ENCODE data around the gene ITM2C.
A peak's percentile ranks its signal among the peaks of the same experiment; 100 is the strongest.

Gene ITM2C

DNA sequence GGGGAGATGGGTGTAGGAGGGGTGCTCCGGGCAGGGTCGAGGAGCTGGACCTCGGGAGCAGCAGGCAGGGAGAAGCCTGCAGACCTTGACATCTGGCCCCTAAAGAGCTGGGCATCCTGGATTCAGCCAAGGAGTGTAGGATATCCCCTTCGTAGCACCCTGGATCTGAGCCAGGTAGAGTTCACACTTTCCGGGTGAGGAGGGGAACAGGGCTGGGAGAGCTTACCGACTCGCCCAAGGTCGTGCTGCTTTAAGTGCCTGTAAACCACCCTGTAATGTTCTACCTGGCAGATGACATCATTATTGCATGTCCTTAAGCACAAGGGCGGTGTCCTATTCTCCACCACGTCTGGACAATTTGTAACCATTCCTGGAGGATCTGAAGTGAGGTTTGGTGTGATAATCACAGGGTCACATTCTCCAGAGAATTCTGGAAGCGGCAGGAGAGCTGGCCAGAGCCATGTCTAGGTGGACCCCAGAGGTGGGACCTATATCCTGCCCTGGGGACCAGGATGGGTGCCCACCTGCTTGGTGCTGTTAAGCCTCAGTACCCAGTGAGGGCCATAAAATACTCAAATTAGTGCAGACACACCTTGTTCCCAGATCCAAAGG lies 14.6 kb downstream of the ITM2C start:
- H3K79me1 ChIP-seq (ENCODE audit: low read depth, low read length) = peaks cover 6% of the 10 kb centered on the region
- no peak overlapping the region for H2BK12ac ChIP-seq (ENCODE audit: low read length)
- no peak overlapping the region for H4K91ac ChIP-seq (ENCODE audit: low read depth, low read length, poor library complexity)
- H3K18ac ChIP-seq (ENCODE audit: low read length) = no peak overlapping the region
- H3K4me3 ChIP-seq (ENCODE audit: low read length in 2 of 2) = no peak overlapping the region
- no peak overlapping the region for H4K8ac ChIP-seq (ENCODE audit: low read depth, low read length)
- no CpG with 5 or more reads among the region's 11 CpGs for WGBS, 2 donors (ENCODE audit: extremely low coverage in 2 of 2, insufficient read length in 2 of 2, insufficient replicate concordance in 1 of 2)
- no peak overlapping the region for H2AFZ ChIP-seq (ENCODE audit: low read length)
- H3K4me1 ChIP-seq (ENCODE audit: control insufficient read depth in 2 of 2, insufficient read depth in 1 of 2, low read depth in 1 of 2, low read length in 2 of 2) = peaks cover 0 to 10% of the 10 kb centered on the region in 2 donors
- H2BK120ac ChIP-seq (ENCODE audit: low read depth, low read length) = no peak overlapping the region
- H3K9me3 ChIP-seq (replicated peaks in 1 of 2; ENCODE audit: control insufficient read depth in 2 of 2, insufficient read depth in 1 of 2, low read depth in 1 of 2, low read length in 2 of 2) = no peaks in the 10 kb centered on the region
- no peak overlapping the region for H3K14ac ChIP-seq (ENCODE audit: low read length)
- H3K4me2 ChIP-seq (ENCODE audit: insufficient read depth, low read length, poor library complexity, severe bottlenecking) = no peak overlapping the region
- H2BK15ac ChIP-seq (ENCODE audit: low read length) = no peak overlapping the region
- H2BK5ac ChIP-seq (ENCODE audit: low read length) = no peak overlapping the region
- H2AK5ac ChIP-seq (ENCODE audit: low read depth, low read length) = no peak overlapping the region
- no peak overlapping the region for H3K27ac ChIP-seq (replicated peaks; ENCODE audit: low read length)
- no peak overlapping the region for H3K4ac ChIP-seq (ENCODE audit: low read length)
- H3K27me3 ChIP-seq (ENCODE audit: control insufficient read depth in 3 of 3, insufficient read depth in 3 of 3, low read depth in 1 of 3, low read length in 3 of 3) = no peaks in the 10 kb centered on the region
- peaks cover 39 to 58% of the 10 kb centered on the region in 2 donors for H3K36me3 ChIP-seq (replicated peaks in 1 of 2; ENCODE audit: control insufficient read depth in 2 of 2, insufficient read depth in 2 of 2, low read length in 2 of 2)
- no peak overlapping the region for H3K9ac ChIP-seq (ENCODE audit: low read depth, low read length, poor library complexity)
- DNase-seq (ENCODE audit: low spot score) = no peak
- H3K23ac ChIP-seq (ENCODE audit: low read depth, low read length, poor library complexity) = no peak overlapping the region

DNA sequence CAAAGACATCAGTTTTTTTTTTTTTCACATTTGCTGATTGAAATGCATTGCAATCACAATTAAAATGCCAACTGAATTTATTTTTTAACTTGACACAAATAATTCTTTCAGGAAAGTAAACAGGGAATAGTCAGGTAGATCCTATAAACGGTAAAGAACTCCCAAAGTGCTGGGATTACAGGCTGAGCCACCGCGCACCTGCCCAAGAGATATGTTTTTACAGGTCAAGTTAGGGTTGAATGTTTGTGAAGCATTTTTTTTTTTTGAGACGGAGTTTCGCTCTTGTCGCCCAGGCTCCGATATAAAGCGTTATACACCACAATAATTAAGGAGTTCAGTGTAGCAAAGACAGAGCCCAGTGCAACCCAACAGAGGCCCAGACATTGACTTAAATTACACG lies 15.1 kb downstream of the ITM2C start:
- Histone ChIP-seq H2AFZ (ENCODE audit: low read length) (no peak overlapping the region), H4K91ac (ENCODE audit: low read depth, low read length, poor library complexity) (no peak overlapping the region), H2BK15ac (ENCODE audit: low read length) (no peak overlapping the region), H3K4me2 (ENCODE audit: insufficient read depth, low read length, poor library complexity, severe bottlenecking) (no peak overlapping the region), H3K4me1 (ENCODE audit: control insufficient read depth in 2 of 2, insufficient read depth in 1 of 2, low read depth in 1 of 2, low read length in 2 of 2) (peaks cover 0 to 10% of the 10 kb centered on the region in 2 donors), H3K27ac (replicated peaks; ENCODE audit: low read length) (no peak overlapping the region), H4K8ac (ENCODE audit: low read depth, low read length) (no peak overlapping the region), H2BK12ac (ENCODE audit: low read length) (no peak overlapping the region), H3K4ac (ENCODE audit: low read length) (no peak overlapping the region), H3K18ac (ENCODE audit: low read length) (no peak overlapping the region), H3K36me3 (replicated peaks in 1 of 2; ENCODE audit: control insufficient read depth in 2 of 2, insufficient read depth in 2 of 2, low read length in 2 of 2) (peaks cover 39 to 53% of the 10 kb centered on the region in 2 donors), H3K27me3 (ENCODE audit: control insufficient read depth in 3 of 3, insufficient read depth in 3 of 3, low read depth in 1 of 3, low read length in 3 of 3) (no peaks in the 10 kb centered on the region), H3K14ac (ENCODE audit: low read length) (no peak overlapping the region), H3K9ac (ENCODE audit: low read depth, low read length, poor library complexity) (no peak overlapping the region), H2BK120ac (ENCODE audit: low read depth, low read length) (no peak overlapping the region), H3K9me3 (replicated peaks in 1 of 2; ENCODE audit: control insufficient read depth in 2 of 2, insufficient read depth in 1 of 2, low read depth in 1 of 2, low read length in 2 of 2) (no peaks in the 10 kb centered on the region), H3K4me3 (ENCODE audit: low read length in 2 of 2) (no peak overlapping the region), H2BK5ac (ENCODE audit: low read length) (no peak overlapping the region), H2AK5ac (ENCODE audit: low read depth, low read length) (no peak overlapping the region), H3K79me1 (ENCODE audit: low read depth, low read length) (peaks cover 3% of the 10 kb centered on the region), H3K23ac (ENCODE audit: low read depth, low read length, poor library complexity) (no peak overlapping the region)
- WGBS, 2 donors (ENCODE audit: extremely low coverage in 2 of 2, insufficient read length in 2 of 2, insufficient replicate concordance in 1 of 2) = no CpG with 5 or more reads among the region's 9 CpGs
- no peak for DNase-seq (ENCODE audit: low spot score)

DNA sequence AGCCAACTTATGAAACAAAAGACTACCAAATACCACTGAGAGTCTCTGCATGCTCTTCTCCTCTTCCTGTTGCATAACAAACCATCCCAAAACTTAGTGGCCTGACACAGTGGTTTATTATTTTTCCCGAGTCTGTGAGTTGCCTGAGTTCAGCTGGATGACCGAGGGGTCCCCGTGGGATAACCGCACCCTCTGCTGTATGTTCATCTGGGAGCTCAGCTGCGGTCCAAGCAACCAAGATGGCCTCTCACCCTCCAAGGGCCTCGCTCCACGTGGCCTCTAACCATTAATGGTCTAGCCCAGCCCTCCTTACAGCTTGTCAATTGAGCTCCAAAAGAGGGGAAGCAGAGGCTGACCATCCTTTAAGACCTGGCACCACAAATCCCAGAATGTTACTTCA lies 17.1 kb downstream of the ITM2C start:
- no CpG with 5 or more reads among the region's 7 CpGs for WGBS, 2 donors (ENCODE audit: extremely low coverage in 2 of 2, insufficient read length in 2 of 2, insufficient replicate concordance in 1 of 2)
- Histone ChIP-seq H3K9me3 (replicated peaks in 1 of 2; ENCODE audit: control insufficient read depth in 2 of 2, insufficient read depth in 1 of 2, low read depth in 1 of 2, low read length in 2 of 2) (no peaks in the 10 kb centered on the region), H3K27me3 (ENCODE audit: control insufficient read depth in 3 of 3, insufficient read depth in 3 of 3, low read depth in 1 of 3, low read length in 3 of 3) (no peaks in the 10 kb centered on the region), H4K91ac (ENCODE audit: low read depth, low read length, poor library complexity) (no peak overlapping the region), H2BK120ac (ENCODE audit: low read depth, low read length) (no peak overlapping the region), H3K23ac (ENCODE audit: low read depth, low read length, poor library complexity) (no peak overlapping the region), H2BK5ac (ENCODE audit: low read length) (no peak overlapping the region), H3K9ac (ENCODE audit: low read depth, low read length, poor library complexity) (no peak overlapping the region), H4K8ac (ENCODE audit: low read depth, low read length) (no peak overlapping the region), H3K4me3 (ENCODE audit: low read length in 2 of 2) (no peak overlapping the region), H3K4me2 (ENCODE audit: insufficient read depth, low read length, poor library complexity, severe bottlenecking) (no peak overlapping the region), H2AFZ (ENCODE audit: low read length) (no peak overlapping the region), H3K4ac (ENCODE audit: low read length) (no peak overlapping the region), H3K18ac (ENCODE audit: low read length) (no peak overlapping the region), H3K79me1 (ENCODE audit: low read depth, low read length) (peaks cover 3% of the 10 kb centered on the region), H2AK5ac (ENCODE audit: low read depth, low read length) (no peak overlapping the region), H3K14ac (ENCODE audit: low read length) (no peak overlapping the region), H2BK15ac (ENCODE audit: low read length) (no peak overlapping the region), H3K27ac (replicated peaks; ENCODE audit: low read length) (no peak overlapping the region), H3K36me3 (replicated peaks in 1 of 2; ENCODE audit: control insufficient read depth in 2 of 2, insufficient read depth in 2 of 2, low read length in 2 of 2) (peaks cover 25 to 34% of the 10 kb centered on the region in 2 donors), H3K4me1 (ENCODE audit: control insufficient read depth in 2 of 2, insufficient read depth in 1 of 2, low read depth in 1 of 2, low read length in 2 of 2) (peaks cover 16 to 24% of the 10 kb centered on the region in 2 donors), H2BK12ac (ENCODE audit: low read length) (no peak overlapping the region)
- DNase-seq (ENCODE audit: low spot score) = no peak

DNA sequence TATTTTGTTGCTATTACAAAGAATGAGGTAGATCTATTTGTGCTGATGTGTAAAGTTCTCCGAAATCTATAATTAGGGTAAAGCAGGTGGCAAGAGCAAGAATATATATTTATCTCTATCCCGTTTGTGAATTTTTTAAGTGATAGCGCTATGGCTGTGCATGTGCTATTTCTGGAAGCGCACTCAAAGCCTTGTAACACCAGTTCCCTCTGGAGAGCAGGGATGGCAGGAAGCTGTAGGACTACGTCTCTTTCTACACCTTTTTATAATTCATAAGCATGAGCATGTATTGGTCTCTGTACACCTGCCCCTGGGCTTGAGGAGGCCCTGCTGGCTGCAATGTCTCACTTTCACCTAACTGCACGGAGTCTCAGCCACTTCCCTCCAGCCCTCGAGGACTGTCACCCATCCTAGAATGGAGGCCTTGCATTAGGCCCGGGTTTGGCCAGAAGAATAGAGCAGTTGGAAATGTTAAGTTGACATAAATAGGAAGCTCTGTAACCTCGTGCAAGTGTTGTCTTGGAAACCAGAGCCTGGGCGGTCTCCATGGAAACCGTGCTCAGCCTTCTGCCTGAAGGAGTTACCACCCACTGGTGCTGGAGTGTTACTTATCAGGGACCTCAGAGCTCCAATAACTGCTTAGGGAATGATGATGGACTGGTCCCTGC lies 20.9 kb downstream of the ITM2C start:
- Histone ChIP-seq H2AK5ac (ENCODE audit: low read depth, low read length) (no peak overlapping the region), H3K4me3 (ENCODE audit: low read length in 2 of 2) (peak overlapping the region in 1 of 2 donors; percentile 3), H2BK12ac (ENCODE audit: low read length) (no peak overlapping the region), H3K36me3 (replicated peaks in 1 of 2; ENCODE audit: control insufficient read depth in 2 of 2, insufficient read depth in 2 of 2, low read length in 2 of 2) (peaks cover 0 to 2% of the 10 kb centered on the region in 2 donors), H3K14ac (ENCODE audit: low read length) (no peak overlapping the region), H4K8ac (ENCODE audit: low read depth, low read length) (no peak overlapping the region), H2BK5ac (ENCODE audit: low read length) (no peak overlapping the region), H2BK120ac (ENCODE audit: low read depth, low read length) (no peak overlapping the region), H3K4ac (ENCODE audit: low read length) (no peak overlapping the region), H3K27ac (replicated peaks; ENCODE audit: low read length) (peak overlapping the region; percentile 50), H3K9me3 (replicated peaks in 1 of 2; ENCODE audit: control insufficient read depth in 2 of 2, insufficient read depth in 1 of 2, low read depth in 1 of 2, low read length in 2 of 2) (peaks cover 0 to 8% of the 10 kb centered on the region in 2 donors), H3K27me3 (ENCODE audit: control insufficient read depth in 3 of 3, insufficient read depth in 3 of 3, low read depth in 1 of 3, low read length in 3 of 3) (no peaks in the 10 kb centered on the region), H3K4me2 (ENCODE audit: insufficient read depth, low read length, poor library complexity, severe bottlenecking) (no peak overlapping the region), H2BK15ac (ENCODE audit: low read length) (no peak overlapping the region), H2AFZ (ENCODE audit: low read length) (peak overlapping the region; percentile 58), H3K4me1 (ENCODE audit: control insufficient read depth in 2 of 2, insufficient read depth in 1 of 2, low read depth in 1 of 2, low read length in 2 of 2) (peaks cover 16 to 25% of the 10 kb centered on the region in 2 donors), H4K91ac (ENCODE audit: low read depth, low read length, poor library complexity) (no peak overlapping the region), H3K79me1 (ENCODE audit: low read depth, low read length) (no peaks in the 10 kb centered on the region), H3K9ac (ENCODE audit: low read depth, low read length, poor library complexity) (no peak overlapping the region), H3K23ac (ENCODE audit: low read depth, low read length, poor library complexity) (no peak overlapping the region), H3K18ac (ENCODE audit: low read length) (peak overlapping the region; percentile 79)
- WGBS, 2 donors (ENCODE audit: extremely low coverage in 2 of 2, insufficient read length in 2 of 2, insufficient replicate concordance in 1 of 2) = no CpG with 5 or more reads among the region's 11 CpGs
- DNase-seq (ENCODE audit: low spot score) = peak; percentile 66
